Measurements from ENCODE around the gene CAMK2G.

The CAMK2G gene

DNA sequence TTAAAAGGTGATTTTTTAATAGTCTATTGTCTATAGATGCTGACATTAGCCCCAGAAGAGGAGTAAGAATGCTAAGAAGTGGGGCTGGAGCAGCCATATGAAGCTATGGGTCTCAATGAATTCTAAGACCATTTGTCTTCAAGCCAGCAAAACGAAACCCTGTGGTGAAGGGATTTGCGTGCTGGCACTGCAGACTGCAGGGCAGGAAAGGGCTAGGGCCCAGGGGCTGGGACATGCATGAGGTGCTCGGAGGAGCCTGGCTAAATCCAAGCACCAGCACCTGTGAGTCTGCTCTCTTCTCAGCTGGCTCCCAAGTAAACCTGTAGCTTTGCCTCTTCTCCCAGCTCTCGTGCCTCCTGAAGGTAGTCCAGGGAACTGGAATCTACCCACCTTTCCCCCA is 61.7 kb downstream of the CAMK2G start:
- no peak for DNase-seq (ENCODE audit: low read depth)
- TF ChIP-seq, protein P1, sequence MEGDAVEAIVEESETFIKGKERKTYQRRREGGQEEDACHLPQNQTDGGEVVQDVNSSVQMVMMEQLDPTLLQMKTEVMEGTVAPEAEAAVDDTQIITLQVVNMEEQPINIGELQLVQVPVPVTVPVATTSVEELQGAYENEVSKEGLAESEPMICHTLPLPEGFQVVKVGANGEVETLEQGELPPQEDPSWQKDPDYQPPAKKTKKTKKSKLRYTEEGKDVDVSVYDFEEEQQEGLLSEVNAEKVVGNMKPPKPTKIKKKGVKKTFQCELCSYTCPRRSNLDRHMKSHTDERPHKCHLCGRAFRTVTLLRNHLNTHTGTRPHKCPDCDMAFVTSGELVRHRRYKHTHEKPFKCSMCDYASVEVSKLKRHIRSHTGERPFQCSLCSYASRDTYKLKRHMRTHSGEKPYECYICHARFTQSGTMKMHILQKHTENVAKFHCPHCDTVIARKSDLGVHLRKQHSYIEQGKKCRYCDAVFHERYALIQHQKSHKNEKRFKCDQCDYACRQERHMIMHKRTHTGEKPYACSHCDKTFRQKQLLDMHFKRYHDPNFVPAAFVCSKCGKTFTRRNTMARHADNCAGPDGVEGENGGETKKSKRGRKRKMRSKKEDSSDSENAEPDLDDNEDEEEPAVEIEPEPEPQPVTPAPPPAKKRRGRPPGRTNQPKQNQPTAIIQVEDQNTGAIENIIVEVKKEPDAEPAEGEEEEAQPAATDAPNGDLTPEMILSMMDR (IDR thresholded peaks at IDR 0.05; ENCODE audit: low read depth, low read length, missing control alignments): no peak
- in situ Hi-C loops (cut with HindIII; ENCODE audit: low sequenced_read_pairs): loop anchor here (5.0 kb wide), 1 partner anchor 35 kb away; no protein-coding TSS in a partner anchor
- H3K4me3 ChIP-seq (ENCODE audit: low read depth, low read length): no peak overlapping the region

DNA sequence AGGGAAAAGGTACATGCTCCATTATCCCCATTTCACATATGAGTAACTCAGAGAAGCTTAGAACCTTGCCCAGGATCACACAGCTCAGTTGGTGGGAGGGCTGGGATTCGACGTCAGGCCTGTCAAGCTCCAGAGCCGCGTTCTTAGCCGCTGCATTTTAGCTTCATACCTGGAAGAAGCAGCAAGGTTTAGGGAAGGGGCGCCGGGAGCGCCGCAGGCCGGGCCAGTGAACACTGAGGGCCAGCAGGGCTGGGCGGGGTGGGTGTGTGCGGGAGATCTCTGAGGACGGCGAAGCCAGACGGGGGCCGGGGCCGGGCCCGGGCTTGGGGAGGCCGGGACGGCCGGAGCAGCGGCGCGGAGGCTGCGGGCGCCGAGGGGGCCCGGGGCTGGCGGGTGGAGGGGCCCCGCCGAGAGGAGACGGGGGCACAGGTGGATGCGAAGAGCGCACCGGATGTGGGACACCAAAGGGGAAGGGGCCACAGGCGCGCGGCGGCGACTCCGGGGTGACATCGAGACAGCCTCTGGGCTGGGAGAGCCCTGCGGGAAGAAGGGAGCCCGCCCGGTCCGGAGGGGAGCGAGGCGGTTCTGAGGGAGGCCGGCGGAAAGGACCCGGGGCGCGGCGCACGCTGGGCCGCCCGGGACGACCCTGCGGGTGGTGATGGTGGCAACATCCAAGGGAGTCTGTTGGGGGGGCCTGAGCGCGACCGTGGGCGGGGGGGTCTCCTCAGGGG is 63.5 kb downstream of the CAMK2G start:
- no peak for DNase-seq (ENCODE audit: low read depth)
- TF ChIP-seq, protein P1 (IDR thresholded peaks at IDR 0.05; ENCODE audit: low read depth, low read length, missing control alignments): no peak
- in situ Hi-C loops (cut with HindIII; ENCODE audit: low sequenced_read_pairs): loop anchor here (5.0 kb wide), 1 partner anchor 36 kb away; no protein-coding TSS in a partner anchor
- H3K4me3 ChIP-seq (ENCODE audit: low read depth, low read length): peak overlapping the region; percentile 79

DNA sequence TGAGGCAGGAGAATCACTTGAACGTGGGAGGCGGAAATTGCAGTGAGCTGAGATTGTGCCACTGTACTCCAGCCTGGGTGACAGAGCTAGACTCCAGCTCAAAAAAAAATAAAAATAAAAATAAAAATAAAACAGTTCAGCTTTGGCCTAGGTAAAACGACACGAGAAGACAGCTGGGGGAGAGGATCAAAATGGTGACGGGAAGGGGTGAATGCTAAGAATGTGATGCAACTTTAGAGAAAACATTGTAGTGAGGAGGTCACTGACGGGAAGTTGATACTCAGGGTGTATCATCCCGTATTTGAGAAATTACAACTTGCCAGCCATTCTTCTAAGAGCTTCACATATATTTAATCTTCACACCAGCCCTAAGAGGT is 64.0 kb downstream of the CAMK2G start:
- in situ Hi-C loops (cut with HindIII; ENCODE audit: low sequenced_read_pairs): loop anchor here (5.0 kb wide), 1 partner anchor 37 kb away; no protein-coding TSS in a partner anchor
- peak overlapping the region; percentile 79 for H3K4me3 ChIP-seq (ENCODE audit: low read depth, low read length)
- TF ChIP-seq, protein P1 (IDR thresholded peaks at IDR 0.05; ENCODE audit: low read depth, low read length, missing control alignments): no peak
- DNase-seq (ENCODE audit: low read depth): no peak

DNA sequence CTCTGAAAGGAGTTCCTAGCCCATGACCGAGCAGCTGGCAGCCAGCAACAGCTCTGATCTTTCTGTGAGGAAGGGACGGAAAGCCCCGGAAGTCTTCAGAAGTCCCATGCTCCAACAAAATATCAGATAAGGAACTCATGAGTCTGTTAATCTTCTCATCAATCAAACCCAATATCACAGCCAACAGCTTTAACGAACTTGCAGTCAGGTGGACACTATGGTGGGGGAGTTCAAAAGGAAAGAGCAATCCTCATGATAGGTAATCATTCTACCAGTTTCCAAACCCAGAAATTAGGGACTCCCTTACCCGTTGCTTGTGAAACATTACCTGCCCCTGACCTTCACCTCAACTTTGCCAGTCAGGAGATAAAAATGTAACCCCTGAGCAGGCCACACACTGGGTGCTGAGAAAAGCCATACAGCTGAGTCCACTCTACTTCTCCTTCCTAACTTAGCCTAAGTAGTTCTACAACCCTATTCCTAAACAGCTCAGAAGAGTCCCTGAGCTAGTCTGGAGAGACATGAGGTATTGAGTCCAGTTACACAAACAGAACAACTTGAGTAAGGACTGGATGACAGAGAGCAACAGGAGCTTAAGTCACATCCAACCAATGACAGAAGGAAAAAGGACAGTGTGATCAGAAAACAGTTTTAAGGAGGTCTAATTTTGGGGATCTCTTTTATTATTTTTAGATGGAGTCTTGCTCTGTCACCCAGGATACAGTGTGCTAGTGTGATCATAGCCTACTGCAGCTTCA is 65.1 kb downstream of the CAMK2G start:
- in situ Hi-C loops (cut with HindIII; ENCODE audit: low sequenced_read_pairs): no loop called here
- no peak for DNase-seq (ENCODE audit: low read depth)

DNA sequence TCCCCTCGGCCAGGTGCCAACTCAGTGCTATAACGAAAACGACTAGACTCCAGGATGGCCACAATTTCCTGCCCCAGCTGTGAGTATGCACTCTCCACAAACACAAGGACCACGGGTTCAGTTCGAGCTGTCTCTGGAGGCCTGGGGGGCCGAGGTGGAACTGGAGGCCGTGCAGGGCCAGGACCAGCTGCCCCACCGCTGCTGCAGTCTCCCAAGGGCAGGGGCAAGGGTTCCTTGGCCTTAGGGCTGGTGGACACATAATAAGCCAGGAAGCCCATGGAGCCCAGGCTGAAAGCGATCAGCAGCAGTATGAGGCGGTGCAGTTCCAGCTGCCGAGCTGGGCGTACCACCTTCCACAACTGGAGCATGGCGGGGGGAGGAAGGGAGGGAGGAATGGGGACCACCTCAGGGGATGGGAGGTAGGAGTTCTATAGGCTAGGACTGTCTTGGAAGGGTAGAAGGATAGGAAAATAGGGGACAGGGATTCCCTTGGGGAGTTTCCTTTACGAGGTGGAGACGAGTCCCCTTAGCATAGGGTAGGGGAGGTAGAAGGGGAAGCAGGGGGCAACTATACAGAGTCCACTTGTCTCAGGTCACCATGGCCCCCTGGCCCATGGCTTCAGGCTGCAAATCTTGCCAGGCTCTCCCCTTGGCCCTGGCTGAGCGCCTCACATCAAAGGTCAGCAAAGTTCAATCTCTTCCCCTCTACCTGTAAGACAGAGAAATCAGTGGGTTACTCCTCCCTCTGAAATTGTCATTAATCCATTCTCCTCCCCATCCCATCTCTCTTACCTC is 66.1 kb downstream of the CAMK2G start:
- DNase-seq (ENCODE audit: low read depth): no peak
- H3K4me3 ChIP-seq (ENCODE audit: low read depth, low read length): no peak overlapping the region
- in situ Hi-C loops (cut with HindIII; ENCODE audit: low sequenced_read_pairs): no loop called here
- TF ChIP-seq, protein P1 (IDR thresholded peaks at IDR 0.05; ENCODE audit: low read depth, low read length, missing control alignments): no peak

More for the DNA sequence above, 65.1 kb downstream of the CAMK2G start:
- no peak overlapping the region for H3K4me3 ChIP-seq (ENCODE audit: low read depth, low read length)
- TF ChIP-seq, protein P1 (IDR thresholded peaks at IDR 0.05; ENCODE audit: low read depth, low read length, missing control alignments): no peak

DNA sequence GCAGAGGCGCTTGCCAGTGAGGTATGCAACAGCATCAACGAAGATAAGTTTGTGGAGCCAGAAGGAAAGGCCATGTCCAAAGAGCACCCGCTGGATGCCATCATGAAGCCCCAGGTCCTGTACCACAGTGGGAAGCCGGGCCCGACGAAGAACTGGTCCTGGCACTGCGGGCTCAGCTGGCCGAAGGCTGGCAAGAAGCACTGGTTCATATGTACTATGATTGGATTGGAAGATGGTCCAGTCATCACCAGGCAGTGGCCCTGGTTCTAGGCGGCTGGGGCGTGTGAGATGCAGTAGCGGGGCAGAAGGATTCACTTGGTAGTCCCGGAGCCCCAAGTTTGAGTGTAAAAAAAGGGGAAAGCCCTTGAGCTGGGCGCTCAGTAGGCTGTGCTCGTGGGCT is 66.9 kb downstream of the CAMK2G start:
- no peak for DNase-seq (ENCODE audit: low read depth)
- in situ Hi-C loops (cut with HindIII; ENCODE audit: low sequenced_read_pairs): no loop called here
- TF ChIP-seq, protein P1 (IDR thresholded peaks at IDR 0.05; ENCODE audit: low read depth, low read length, missing control alignments): no peak
- no peak overlapping the region for H3K4me3 ChIP-seq (ENCODE audit: low read depth, low read length)
